WTC11 (cell line): ENCODE data around the gene SPRR2F. TPM values are rescaled to one million over a fixed set of nuclear protein-coding genes. Genes with fewer than 3 reads are reported as not detected.

Experiments used
- STAT6 ChIP-seq: sonication (generic); formaldehyde crosslinking; conservative IDR thresholded peaks from 2 replicates; pipeline ENCODE4 v1.8.1; 2023; ENCODE audit warnings: mild to moderate bottlenecking, low read depth, missing genetic modification reagents, moderate library complexity
- TCF7 ChIP-seq: sonication (generic); formaldehyde crosslinking; IDR thresholded peaks from 2 replicates; pipeline ENCODE4 v1.8.0; 2022; ENCODE audit warnings: mild to moderate bottlenecking, low read depth, missing genetic modification reagents, moderate library complexity
- total RNA-seq: library from RNA; stranded (reverse); gene quantifications from 3 replicates; pipeline ENCODE4 v1.2.3, GENCODE V29; 2021

SPRR2F gene
- total RNA-seq, 1 experiment from 2014 or later: not detected

DNA sequence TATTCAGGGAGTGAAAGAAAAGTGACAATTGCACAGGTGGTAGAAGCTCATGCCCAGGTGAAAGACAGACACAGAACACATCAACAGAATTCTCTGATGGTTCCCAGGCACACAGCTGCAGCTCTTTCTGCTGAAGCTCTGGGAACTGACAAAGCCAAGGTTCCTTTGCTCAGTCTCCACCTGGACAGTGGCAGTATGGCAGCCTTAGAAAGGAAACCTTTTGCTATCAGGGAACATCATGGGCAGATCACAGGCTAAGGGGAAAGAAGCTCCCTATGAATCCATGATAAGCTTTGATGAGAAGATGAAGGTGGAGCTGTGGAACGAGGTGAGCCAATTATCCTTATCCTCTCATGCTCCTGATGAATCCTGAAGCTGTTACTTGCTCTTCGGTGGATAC is 43.1 kb downstream of the SPRR2F start (continued):
- TF ChIP-seq STAT6 (CRISPR knock-in tag) (no peak), TCF7 (CRISPR knock-in tag) (no peak)

Other genes with a start within 250 kb of the SPRR2F start
- not detected in 3 replicates for gene SMCP, start 235.2 kb downstream of the SPRR2F start, total RNA-seq
- gene IVL, start 205.0 kb downstream of the SPRR2F start, total RNA-seq: not detected in 3 replicates
- not detected in 3 replicates for gene SPRR5, start 166.3 kb downstream of the SPRR2F start, total RNA-seq
- gene SPRR4, start 142.9 kb downstream of the SPRR2F start, total RNA-seq: not detected in 3 replicates
- not detected in 3 replicates for gene SPRR1A, start 129.4 kb downstream of the SPRR2F start, total RNA-seq
- not detected in 3 replicates for gene SPRR3, start 111.8 kb downstream of the SPRR2F start, total RNA-seq
- gene SPRR1B, start 82.3 kb downstream of the SPRR2F start, total RNA-seq: not detected in 3 replicates
- gene SPRR2D, start 72.4 kb downstream of the SPRR2F start, total RNA-seq: not detected in 3 replicates
- gene SPRR2A, start 56.0 kb downstream of the SPRR2F start, total RNA-seq: not detected in 3 replicates
- gene SPRR2B, start 41.9 kb downstream of the SPRR2F start, total RNA-seq: not detected in 3 replicates
- gene SPRR2E, start 19.0 kb downstream of the SPRR2F start, total RNA-seq: not detected in 3 replicates
- not detected in 3 replicates for gene SPRR2G, start 37.4 kb upstream of the SPRR2F start, total RNA-seq
- not detected in 3 replicates for gene LELP1, start 89.9 kb upstream of the SPRR2F start, total RNA-seq
- gene PRR9, start 104.1 kb upstream of the SPRR2F start, total RNA-seq: not detected in 3 replicates
- gene LORICRIN, start 146.2 kb upstream of the SPRR2F start, total RNA-seq: not detected in 3 replicates
- not detected in 3 replicates for gene PGLYRP3, start 199.4 kb upstream of the SPRR2F start, total RNA-seq
- gene PGLYRP4, start 235.3 kb upstream of the SPRR2F start, total RNA-seq: not detected in 3 replicates
- 0.33 to 0.37 TPM in 2 of 3 replicates, not detected in the other for gene S100A9, start 244.3 kb upstream of the SPRR2F start, total RNA-seq